Endothelial cell of umbilical vein (primary cell): ENCODE results near the gene MARVELD1.

ENCODE experiments used
- CTCF ChIP-seq, 2 donors: IDR thresholded peaks; 1 replicate in 1 of 2; 2 replicates in 1 of 2; pipeline ENCODE4 v1.5.1; 2011; ENCODE audit warnings: low read length in 2 of 2, mild to moderate bottlenecking in 2 of 2, moderate library complexity in 2 of 2, control low read depth in 1 of 2, inconsistent platforms in 1 of 2, low read depth in 1 of 2; ENCODE audit not compliant: insufficient read depth in 1 of 2; ENCODE audit errors: extremely low read depth in 1 of 2
- GATA2 ChIP-seq: IDR thresholded peaks from 2 replicates; pipeline ENCODE4 v1.7.0; 2011; ENCODE audit warnings: low read depth, mild to moderate bottlenecking, moderate library complexity, mixed read lengths, low read length; ENCODE audit not compliant: insufficient read length, insufficient read depth
- POLR2A ChIP-seq: IDR thresholded peaks from 2 replicates; pipeline ENCODE4 v1.6.1; 2012; ENCODE audit warnings: low read depth, mild to moderate bottlenecking, control low read depth, low read length

DNA sequence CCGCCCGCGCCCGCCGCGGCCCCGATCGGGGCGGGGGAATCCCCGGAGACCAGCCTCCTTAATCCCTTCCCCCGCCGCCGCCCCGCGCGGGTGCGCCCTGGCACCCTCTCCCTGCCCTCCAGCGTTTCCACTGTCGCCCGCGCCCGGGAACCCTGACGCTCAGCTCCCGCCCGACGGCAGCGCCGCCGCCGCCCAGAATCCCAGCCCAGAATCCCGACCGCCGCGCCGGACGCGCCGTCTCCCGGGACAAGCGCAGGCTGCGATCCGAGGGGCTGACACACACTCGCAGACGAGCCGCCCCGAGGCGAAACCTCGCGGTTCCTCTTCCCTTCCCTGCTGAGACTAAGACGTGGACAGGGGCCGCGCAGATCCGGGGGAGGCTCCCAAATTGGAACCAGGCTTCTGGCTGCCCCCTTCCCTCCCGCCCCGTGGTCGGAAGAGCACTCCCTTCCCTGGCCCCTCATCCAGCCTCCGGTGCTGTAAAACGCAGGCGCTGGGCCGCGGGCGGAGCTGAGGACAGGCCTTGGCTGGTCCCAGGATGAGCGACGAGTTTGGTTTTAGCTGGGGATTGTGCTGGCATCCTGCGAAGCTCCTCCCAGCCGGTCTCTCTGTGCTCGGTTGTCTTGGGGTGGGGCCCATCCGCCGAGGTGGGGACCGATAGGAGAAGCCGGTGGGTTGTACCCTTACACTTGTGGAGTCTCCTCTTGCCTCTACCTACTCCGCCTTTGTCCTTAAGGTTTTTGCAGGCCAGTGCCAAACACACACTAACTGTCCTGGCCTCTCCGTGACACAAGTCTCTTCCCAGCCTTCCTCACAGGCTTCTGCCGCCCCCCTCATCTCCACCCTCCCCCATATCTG is 1.1 kb downstream of the MARVELD1 start:
- no peak for TF ChIP-seq POLR2A
- no peak for TF ChIP-seq GATA2
- no peak for TF ChIP-seq CTCF (IDR thresholded peaks at IDR 0.05; ENCODE audit: extremely low read depth in 1 of 2, insufficient read depth in 1 of 2, low read depth in 1 of 2, low read length in 2 of 2)
